M059J (cell line): ENCODE measurements around the gene MYPOP. TPM values are rescaled to one million over a fixed set of nuclear protein-coding genes. Genes with fewer than 3 reads are reported as not detected.
"Not testable (repeated sequence)": the region's sequence is repeated elsewhere in the genome, so short reads cannot be mapped to it uniquely, and the experiment has no call there.

ENCODE experiments used
- DNase-seq: peaks from one replicate; pipeline ENCODE4 v3.0.0-alpha.2; 2012; ENCODE audit warnings: low read depth
- total RNA-seq: library from RNA; depleted of rRNA; stranded (reverse); fragments of >200 nt; shearing (Covaris generic); gene quantifications from 2 replicates; pipeline ENCODE4 v1.2.3, GENCODE V29; 2014

Gene MYPOP
- total RNA-seq, 1 experiment from 2014 or later = 4.7 TPM

DNA sequence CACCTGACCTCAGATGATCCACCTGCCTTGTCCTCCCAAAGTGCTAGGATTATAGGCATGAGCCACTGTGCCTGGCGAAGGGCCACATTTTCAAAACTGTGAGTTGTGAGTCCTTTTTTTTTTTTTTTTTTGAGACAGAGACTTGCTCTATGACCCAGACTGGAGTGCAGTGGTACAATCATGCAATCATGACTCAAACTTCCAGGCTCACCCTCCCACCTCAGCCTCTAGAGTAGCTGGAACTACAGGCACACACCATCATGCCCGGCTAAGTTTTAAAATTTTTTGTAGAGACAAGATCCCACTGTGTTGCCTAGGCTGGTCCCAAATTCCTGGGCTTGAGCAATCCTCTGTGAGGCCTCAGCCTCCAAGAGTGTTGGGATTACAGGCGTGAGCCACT is 3.8 kb upstream of the MYPOP start:
- DNase-seq = peak; percentile 63

DNA sequence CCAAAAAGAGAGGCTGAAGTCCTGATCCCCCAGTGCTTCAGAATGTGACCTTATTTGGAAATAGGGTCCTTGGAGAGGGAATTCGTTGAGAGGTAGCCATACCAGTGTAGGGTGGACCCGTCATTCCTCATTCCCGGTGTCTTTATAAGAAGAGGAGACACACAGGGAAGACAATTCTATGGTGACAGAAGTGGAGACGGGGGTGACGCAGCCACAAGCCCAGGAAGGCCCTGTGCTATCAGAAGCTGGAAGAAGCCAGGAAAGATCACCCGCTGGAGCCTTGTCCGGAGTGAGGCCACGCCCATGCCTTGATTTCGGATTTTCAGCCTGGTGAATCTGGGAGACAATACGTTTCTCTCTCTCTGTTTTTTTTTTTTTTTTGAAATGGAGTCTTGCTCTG is 2.6 kb upstream of the MYPOP start:
- DNase-seq = no peak

DNA sequence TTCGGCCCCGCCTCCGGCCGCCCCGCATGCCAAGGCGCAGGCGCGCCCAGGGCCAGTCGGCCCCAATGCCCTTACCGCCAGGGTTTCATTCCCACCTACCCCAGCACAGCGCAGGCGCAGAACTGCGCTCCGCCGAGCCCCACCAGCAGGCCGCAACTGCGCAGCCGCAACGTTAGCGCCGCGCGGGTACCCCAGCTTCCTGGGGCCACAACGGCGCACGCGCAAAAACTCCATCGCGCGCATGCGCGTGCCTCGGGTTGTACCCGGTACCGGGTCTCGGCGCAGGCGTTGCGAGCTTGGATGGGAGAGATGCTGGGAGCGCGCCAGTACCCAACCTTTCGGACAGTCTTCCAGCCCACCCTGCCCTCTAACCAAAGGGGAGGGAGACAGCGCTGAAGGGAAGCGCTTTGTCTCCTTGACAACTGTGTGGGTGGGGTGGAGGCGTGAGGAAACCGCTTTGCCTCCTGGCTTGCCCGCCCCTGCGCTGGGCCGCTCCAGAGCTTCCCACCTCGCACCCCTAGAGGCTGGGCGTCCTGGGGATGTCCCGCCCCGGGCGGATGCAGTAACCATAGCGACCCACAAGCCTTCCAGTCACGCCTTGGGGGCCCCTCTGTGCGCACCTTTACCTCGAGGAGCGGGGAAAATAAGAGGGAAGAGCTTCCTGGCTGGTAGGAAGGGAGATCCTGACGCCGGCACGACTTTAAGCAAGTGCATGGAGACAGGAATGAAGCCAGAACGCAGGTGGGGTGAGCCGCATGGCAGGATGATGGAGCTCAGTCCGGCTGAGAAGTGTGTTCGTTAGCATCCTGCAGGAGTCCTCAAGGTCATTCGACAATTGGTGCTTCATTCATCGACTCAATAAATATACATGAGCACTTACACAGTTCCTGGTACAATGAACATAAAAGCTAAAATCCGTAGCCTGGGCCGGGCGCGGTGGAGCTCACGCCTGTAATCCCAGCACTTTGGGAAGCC is 525 bp upstream of the MYPOP start:
- peak; percentile 96 for DNase-seq

DNA sequence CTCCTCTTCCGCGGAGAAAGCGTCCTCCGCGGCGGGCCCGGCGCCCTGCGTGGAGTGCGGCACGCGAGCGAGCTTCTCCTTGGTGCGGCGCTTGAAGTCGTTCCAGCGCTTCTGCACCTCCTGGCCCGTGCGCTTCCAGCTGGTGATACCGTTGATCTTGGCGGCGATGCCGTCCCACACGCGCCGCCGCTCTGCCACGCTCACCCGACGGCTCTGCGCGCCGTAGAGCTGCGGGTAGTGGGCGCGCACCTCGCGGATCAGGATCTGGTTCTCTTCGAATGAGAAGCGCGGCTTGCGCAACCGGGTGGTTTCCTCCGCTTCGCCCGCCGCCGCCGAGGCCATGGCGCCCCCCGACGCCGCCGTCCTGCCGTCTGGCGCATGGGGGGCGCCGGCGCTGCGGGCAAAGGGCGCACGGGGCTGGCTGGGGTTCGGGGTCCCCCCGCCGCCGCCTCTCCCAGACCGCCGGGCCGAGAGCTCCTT is 941 bp downstream of the MYPOP start:
- no peak for DNase-seq

DNA sequence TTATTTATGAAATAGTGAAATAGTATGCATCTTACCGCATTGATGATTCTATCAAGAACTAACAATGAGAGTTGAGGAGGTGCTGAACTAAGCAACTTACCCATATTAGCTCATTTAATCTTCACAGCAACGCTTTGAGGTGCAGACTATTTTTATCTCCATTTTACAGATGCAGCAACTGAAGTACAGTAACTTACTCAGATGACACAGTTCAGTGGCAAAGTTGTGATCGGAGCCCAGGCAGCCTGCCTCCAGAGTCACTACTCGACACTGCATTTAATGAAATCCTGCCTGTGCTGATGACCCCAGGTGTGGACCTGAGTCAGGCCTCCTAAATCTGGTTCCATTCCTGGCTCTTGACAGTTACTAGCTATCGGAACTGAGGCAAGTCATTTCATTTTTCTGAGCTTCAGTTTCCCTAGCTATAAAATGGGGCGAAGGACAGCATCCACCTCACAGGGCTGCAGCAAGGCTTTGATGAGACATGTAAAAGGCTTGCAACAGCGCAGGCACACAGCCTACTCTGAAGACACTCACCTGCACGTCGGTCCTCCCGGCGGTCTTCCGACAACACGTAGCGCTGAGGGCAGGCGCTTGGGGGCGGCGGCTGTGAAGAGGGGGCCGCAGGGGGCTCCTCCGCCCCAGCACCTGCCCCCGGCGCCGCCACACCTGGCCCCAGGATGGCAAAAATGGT is 1.5 kb downstream of the MYPOP start:
- no peak for DNase-seq

DNA sequence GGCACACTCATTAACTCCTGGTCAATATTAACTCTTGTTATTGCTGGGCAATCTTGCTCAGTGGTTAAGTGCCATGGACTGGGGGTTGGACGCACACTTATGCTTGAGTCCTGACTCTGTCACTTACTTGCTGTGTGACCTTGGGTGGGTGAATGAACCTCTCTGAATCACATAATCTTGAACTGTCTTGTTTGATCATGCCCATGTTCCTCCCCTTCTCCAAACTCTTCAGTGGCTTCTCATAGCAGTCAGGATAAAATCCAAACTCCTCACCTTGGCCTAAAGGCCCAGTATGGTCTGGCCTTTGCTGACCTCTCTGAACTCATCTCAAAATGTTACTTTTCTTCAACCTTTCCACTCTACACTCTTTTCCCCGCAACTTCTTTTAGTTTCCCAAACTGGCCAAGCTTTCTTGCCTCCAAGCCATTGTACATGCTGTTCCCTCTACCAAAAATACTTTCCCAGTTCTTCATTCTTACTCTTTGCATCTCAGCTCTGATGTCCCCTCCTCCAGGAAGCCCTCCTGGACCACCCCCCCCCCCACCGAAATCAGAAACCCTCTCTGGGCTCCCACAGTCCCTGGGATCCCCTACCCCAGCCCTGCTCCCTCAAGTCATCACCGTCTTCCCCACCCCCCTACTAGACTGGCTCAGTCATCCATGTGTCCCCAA is 2.4 kb downstream of the MYPOP start:
- no peak for DNase-seq

DNA sequence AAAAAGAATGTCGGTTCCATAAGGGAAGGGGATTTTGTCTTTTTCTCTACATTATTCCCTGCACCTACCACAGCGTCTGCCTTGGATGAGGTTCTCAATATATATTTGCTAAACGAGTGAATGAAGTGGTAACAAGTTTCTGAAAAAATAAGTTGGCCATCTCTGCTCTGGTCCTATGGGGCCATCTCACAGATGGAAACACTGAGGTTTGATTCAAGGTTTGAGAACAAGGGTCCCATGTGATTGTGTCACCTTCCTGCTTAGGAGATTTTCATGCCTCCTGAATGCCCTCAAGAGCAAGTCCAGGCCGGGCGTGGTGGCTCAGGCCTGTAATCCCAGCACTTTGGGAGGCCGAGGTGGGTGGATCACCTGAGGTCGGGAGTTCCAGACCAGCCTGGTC is 3.2 kb downstream of the MYPOP start:
- DNase-seq = no peak

DNA sequence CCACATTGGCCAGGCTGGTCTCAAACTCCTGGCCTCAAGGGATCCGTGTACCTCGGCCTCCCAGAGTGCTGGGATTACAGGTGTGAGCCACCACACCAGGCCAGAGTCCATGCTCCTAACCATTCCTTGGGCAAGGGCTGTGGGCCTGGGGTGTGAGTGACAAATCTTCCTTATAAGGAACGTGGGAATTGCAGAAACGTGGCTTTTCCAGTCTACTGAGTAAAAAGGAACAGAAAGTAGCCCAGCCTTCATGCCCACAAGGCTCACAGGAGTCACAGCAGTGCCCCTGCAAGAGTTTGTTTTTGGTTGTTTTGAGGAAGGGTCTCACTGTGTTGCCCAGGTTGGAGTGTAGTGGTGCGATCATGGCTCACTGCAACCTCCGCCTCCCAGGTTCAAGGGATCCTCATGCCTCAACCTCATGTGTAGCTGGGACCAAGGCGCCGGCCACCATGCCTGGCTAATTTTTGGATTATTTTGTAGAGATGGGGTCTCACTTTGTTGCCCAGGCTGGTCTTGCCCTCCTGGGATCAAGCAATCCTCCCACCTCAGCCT is 5.1 kb downstream of the MYPOP start:
- DNase-seq = no peak

DNA sequence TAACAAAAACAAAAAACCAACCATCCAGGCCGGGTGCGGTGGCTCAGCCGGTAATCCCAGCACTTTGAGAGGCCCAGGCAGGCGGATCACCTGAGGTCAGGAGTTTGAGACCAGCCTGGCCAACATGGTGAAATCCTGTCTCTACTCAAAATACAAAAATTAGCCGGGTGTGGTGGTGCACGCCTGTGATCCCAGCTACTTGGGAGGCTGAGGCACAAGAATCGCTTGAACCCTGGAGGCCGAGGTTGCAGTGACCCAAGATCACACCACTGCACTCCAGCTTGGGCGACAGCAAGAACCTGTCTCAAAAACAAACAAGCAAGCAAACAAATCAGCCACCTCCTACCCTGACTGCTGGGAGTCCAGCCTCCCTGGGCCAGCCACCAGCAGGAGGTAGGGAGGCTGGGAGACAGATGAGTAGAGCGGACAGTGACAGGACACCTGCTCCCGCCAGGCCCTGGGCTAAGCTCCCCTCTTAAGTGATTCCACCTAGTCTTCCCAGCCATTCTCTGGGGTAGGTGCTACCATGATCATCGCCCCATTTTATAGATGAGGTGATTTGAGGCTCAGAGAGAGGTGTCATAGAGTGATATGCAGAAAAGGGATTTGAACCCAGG is 6.3 kb downstream of the MYPOP start:
- DNase-seq = not testable (repeated sequence)

DNA sequence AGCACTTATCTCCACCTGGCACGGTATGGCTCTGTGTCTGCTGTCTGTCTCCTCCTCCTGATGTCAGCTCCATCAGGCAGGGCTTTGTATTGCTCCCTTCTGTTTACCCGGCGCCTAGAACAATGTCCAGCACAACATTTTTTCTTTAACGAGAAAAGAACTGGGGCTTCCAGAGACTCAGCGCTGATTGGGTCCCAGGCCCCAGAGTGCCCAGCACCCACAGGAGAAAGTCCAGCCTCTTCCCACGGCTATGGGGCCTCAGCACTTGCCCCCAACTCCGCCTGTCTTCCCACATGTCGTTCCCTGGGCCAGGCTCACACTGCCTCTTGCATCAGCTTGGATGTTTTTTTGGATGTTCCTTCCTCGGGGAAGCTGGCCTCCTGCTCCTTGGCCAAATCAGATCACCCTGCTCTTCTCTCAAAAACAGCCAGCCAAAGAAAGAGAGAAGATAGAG is 6.9 kb downstream of the MYPOP start:
- DNase-seq = no peak

DNA sequence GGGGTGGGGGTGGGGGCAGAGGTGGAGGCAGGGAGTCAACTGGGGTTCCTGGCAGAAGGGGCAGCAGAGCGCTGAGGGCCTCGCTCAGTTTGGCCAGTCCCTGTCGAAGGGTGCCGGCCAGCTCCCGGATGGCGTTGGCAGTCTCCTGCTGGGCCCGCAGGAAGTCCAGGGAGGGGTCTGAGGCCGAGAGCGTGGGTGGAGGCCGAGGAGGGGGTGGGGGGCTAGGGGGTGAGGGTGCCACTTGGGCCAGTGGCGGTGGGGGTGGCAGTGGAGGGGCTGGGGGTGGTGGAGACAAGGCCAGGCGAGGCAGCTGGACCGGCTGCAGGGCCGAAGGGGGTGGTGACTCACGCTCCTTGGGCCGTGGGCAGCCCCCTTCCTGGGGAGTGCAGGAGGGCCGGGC is 11.5 kb downstream of the MYPOP start:
- no peak for DNase-seq

DNA sequence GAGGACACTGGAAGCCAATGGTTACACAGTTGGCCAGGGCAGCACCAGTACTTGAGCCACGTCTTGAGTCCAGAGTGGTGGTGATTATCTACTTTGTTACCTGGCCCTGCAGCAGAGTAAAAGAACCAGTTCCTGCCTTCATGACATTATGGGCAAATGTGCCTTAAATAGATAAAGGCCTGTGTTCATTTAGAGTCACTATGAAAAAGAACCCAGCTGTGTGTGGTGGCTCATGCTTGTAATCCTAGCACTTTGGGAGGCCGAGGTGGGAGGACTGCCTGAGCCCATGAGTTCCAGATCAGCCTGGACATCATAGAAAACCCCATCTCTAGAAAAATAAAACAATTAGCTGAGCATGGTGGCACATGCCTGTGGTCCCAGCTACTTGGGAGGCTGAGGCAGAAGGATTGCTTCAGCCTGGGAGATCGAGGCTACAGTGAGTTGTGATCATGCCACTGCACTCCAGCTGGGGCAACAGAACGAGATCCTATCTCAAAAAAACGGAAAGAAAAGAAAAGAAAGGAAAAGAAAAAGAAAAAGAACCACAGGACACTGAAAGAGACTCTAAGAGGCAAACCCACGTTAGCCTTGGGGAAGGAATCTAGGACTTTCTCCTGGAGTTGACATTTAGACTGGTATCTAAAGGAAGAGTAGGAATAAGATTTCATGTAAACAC is 13.1 kb downstream of the MYPOP start:
- DNase-seq = no peak

DNA sequence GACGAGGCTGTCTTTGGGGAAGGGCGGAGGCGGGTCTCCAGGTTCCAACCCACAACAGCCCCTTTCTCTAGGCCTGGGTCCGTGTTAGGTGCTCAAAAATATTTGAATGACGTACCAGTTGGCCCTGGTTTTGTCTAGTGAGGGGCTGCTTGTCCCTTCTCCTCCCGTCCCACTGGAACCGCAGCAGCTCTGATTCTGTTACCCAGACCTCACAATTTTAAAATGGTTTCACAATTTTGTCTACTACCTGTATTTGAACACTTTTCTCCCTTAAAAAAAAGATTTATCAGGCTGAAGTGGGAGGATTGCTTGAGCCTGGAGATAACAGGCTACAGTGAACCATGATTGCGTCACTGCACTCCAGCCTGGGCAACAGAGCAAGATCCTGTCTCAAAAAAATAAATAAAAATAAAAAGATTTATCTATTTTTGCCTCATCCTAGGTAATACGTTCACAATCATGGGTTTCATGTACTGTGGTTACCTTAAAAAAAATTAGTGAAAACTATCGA is 15.2 kb downstream of the MYPOP start:
- no peak for DNase-seq

DNA sequence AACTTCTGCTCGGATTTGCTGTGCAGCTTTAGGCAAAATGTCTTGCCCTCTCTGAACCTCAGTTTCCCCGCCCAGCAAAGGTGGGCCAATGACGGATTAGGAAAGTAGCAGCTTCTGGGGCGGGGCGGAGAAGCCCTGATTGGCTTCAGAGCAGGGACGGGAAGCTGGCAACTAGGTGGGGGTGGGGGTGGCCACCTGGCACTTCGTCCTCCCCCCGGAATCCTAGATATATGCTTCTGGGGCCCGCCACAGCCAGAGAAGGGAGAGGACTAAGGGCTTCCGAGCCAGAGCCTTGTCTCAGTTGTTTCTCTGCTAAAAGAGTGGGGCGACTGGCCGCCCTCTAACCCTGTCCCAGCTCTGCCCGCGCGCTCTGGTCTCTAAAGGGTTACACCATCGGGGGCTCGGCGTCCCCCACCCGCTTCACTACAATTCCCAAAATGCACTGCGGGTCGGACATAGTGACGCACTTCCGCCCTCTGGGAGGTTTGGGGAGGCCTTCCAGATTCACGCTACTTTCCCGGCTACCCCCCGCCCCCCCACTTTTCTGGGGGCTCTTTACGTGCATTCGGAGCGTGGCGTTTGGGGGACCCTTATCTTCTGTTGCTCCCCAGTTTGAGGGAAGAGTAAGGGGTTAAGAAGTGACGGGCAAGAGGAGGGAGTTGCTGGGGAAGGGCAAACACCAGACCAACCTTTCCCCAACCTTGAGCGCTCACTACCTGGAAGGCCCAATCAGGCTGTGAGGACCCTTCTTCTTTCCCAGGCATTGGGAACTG is 15.8 kb downstream of the MYPOP start:
- DNase-seq = peak; percentile 94

DNA sequence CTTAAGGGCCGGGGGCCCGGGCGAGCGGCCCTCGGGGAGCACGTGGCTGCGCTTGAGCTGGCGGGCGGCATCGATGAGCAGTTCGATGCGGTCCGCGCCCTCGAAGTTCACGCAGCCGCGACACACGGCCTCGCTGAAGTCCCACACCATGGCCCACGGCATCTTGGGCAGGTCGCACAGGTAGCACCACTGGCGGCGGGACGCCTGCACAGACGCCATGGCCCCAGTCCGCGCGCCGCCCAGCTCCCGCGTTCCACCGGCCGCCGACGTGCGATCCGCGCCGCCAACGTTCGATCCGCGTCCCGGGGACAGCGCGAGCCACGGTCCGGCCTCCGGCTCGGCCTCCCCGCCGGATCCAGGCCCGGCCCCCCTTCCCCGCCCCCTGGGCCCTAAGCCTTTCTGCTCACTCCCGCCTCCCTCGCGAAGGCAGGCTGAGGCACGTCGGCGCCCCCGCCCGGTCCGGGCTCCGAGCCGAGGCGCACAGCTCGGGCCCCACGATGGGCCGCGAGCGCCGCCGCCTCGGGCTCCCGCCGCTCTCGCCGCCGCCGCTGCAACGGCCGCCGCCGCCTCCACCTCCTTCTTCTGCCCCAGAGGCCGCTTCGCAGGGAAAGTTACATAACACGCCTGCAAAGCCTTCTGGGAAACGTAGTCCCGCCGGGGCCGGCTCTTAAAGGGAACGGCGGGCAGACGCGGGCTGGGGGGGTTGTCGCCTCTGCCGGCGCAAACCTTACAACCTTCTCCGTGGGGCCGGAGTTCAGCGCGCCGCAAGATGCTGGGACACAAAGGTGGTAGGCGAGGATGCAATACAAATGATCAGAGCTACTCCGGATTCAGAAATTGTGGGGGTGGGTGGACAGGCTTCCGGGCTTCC is 16.6 kb downstream of the MYPOP start, which contains the start of gene IRF2BP1:
Gene IRF2BP1 (minus strand): TSS at position 586 of the 871 bp plus-strand sequence. CDS start 367 bp downstream, at position 219.
- peak; percentile 92 for DNase-seq

DNA sequence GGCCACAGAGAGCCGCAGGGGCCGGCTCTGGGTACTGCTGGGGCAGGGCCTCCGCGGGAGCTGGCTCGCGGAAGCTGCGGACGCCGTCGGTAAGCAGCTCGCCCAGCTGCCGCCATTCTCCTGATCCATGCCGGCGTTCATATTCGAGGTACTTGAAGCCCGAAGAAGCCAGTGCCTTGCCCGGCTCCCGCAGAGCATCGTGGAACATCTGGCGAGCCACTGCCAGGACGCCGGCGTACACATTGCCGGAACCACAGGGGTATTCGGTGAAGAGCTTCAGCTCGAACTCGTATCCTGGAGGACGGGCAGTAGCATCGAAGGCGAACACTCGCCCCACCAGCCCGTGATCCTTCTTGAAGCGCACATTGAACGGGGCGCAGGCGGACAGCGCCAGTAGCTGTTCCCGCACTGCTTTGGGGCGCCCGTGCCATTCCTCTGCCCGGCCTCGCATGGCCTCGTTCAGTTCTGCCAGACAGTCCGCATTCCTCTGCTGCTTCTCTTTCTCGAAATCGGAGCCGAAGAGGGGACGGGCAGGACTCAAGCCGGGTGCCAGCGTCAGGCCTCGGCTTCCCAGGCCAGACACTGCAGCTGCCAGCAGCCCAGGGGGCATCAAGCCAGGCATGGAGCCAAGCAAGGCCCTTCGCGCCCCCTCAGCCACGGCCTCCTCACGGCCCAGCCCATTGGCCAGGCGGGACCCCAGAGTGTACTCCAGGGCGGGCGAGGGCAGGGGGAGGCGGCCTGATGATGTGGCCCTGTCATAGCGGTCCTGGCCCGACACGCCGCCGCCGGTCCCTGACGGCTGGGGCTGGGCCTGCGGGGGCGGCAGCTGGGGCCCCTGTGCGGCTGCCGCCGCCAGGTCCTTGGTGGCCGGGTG is 17.5 kb downstream of the MYPOP start:
- DNase-seq = no peak

DNA sequence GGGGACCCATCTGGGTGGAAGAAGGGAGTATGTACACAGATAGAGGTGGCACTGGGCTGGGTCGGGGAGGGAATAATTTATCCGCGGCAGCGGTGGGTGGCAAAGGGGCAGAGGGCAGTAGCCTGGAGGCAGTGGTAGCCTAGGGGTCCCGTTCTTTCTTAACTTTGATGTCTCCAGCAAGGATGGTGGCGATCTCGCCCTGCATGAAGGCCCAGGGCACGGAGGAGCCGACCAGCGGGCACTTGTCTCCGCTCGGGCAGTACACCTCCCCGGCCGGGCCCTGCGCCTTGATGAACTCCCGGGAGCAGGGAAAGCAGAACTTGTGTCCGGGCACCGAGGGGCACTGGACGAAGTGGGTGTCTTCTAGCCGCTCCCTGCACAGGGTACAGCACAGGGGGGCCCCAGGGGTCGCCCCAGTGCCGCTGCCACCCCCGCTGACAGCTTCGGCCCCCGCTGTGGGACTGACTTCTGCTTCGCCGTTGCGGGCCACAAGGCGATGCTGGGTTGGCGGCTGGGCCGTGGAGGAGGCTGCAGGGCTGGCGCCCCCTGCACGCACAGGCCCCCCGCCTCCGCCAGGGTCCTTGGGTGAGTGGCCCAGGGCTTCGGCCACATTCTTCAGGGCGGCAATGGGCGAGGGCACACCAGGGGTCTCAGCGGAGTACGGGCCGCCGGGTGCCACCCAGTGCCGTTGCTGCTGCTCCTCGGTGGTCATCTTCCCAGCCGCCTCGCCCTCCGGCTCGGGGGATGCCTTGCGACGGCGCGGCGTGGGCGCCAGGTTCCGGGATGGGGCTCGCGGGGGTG is 18.3 kb downstream of the MYPOP start:
- no peak for DNase-seq
